ENCODE results near the gene TMEM214.

The TMEM214 gene

GRCh38 chr2:27038012-27038411 lies 5.2 kb downstream of the TMEM214 start:
- peaks cover 48% of the 10 kb centered on the region for H3K4me1 ChIP-seq
- H3K27ac ChIP-seq = no peak overlapping the region
- peaks cover 8% of the 10 kb centered on the region; the same call in 1 of the 2 replicates for H4K20me1 ChIP-seq
- H3K27me3 ChIP-seq = no peaks in the 10 kb centered on the region
- peaks cover 84% of the 10 kb centered on the region for H3K36me3 ChIP-seq
- no peak overlapping the region for H3K4me3 ChIP-seq
- no peak overlapping the region for H3K9ac ChIP-seq
- H3K4me2 ChIP-seq = no peak overlapping the region
- no peaks in the 10 kb centered on the region for H3K9me3 ChIP-seq
- TF ChIP-seq Cebpa-rat (IDR thresholded peaks at IDR 0.05) = no peak

- no peak overlapping the region for H3K9ac ChIP-seq
- TF ChIP-seq Cebpa-rat (IDR thresholded peaks at IDR 0.05) = no peak
- no peak overlapping the region for H3K4me3 ChIP-seq
- H3K4me2 ChIP-seq = no peak overlapping the region
- H3K36me3 ChIP-seq = peaks cover 88% of the 10 kb centered on the region
- peaks cover 8% of the 10 kb centered on the region; the same call in 1 of the 2 replicates for H4K20me1 ChIP-seq
- no peak overlapping the region for H3K27ac ChIP-seq
- H3K4me1 ChIP-seq = peaks cover 43% of the 10 kb centered on the region
- no peaks in the 10 kb centered on the region for H3K9me3 ChIP-seq
- H3K27me3 ChIP-seq = no peaks in the 10 kb centered on the region
Measured at GRCh38 chr2:27038631-27039339, 6.0 kb downstream of the TMEM214 start.

- H4K20me1 ChIP-seq = 0 out of 2 replicates have a peak, but pooled peaks cover 8% of the 10 kb centered on the region
- H3K4me1 ChIP-seq = peaks cover 36% of the 10 kb centered on the region
- H3K9me3 ChIP-seq = no peaks in the 10 kb centered on the region
- H3K4me3 ChIP-seq = no peak overlapping the region
- no peaks in the 10 kb centered on the region for H3K27me3 ChIP-seq
- H3K9ac ChIP-seq = no peak overlapping the region
- no peak for TF ChIP-seq Cebpa-rat (IDR thresholded peaks at IDR 0.05)
- no peak overlapping the region for H3K4me2 ChIP-seq
- peaks cover 88% of the 10 kb centered on the region for H3K36me3 ChIP-seq
- no peak overlapping the region for H3K27ac ChIP-seq
Measured at GRCh38 chr2:27039426-27039825, 6.7 kb downstream of the TMEM214 start.

GRCh38 chr2:27039871-27040270 lies 7.1 kb downstream of the TMEM214 start:
- Histone ChIP-seq H3K27me3 (no peaks in the 10 kb centered on the region), H3K36me3 (peaks cover 85% of the 10 kb centered on the region), H4K20me1 (0 out of 2 replicates have a peak, but pooled peaks cover 8% of the 10 kb centered on the region), H3K9ac (no peak overlapping the region), H3K4me2 (no peak overlapping the region), H3K9me3 (no peaks in the 10 kb centered on the region), H3K27ac (no peak overlapping the region), H3K4me1 (peaks cover 32% of the 10 kb centered on the region), H3K4me3 (no peak overlapping the region)
- TF ChIP-seq Cebpa-rat (IDR thresholded peaks at IDR 0.05) = no peak

GRCh38 chr2:27040282-27040681 lies 7.5 kb downstream of the TMEM214 start:
- Histone ChIP-seq H3K36me3 (peaks cover 80% of the 10 kb centered on the region), H3K9me3 (no peaks in the 10 kb centered on the region), H3K4me3 (no peak overlapping the region), H3K4me1 (peaks cover 32% of the 10 kb centered on the region), H3K4me2 (no peak overlapping the region), H3K27me3 (no peaks in the 10 kb centered on the region), H3K27ac (no peak overlapping the region), H3K9ac (no peak overlapping the region), H4K20me1 (0 out of 2 replicates have a peak, but pooled peaks cover 8% of the 10 kb centered on the region)
- TF ChIP-seq Cebpa-rat (IDR thresholded peaks at IDR 0.05) = no peak

- H3K9ac ChIP-seq = 0 out of 2 replicates have a peak overlapping the region, but pooled peaks have one; percentile 23
Measured at GRCh38 chr2:27041752-27042151, 9.0 kb downstream of the TMEM214 start.

GRCh38 chr2:27042159-27042661 lies 9.4 kb downstream of the TMEM214 start:
- 0 out of 2 replicates have a peak overlapping the region, but pooled peaks have one; percentile 23 for H3K9ac ChIP-seq
- peak overlapping the region; percentile 35; the same call in 1 of the 2 replicates for H3K4me2 ChIP-seq
- no peaks in the 10 kb centered on the region for H3K27me3 ChIP-seq
- H3K9me3 ChIP-seq = no peaks in the 10 kb centered on the region
- H4K20me1 ChIP-seq = 0 out of 2 replicates have a peak, but pooled peaks cover 8% of the 10 kb centered on the region
- H3K36me3 ChIP-seq = peaks cover 61% of the 10 kb centered on the region
- TF ChIP-seq Cebpa-rat (IDR thresholded peaks at IDR 0.05) = no peak
- no peak overlapping the region for H3K27ac ChIP-seq
- H3K4me1 ChIP-seq = peaks cover 25% of the 10 kb centered on the region
- H3K4me3 ChIP-seq = no peak overlapping the region

More at GRCh38 chr2:27041752-27042151, 9.0 kb downstream of the TMEM214 start:
- Histone ChIP-seq H3K27me3 (no peaks in the 10 kb centered on the region), H3K36me3 (peaks cover 66% of the 10 kb centered on the region), H3K27ac (no peak overlapping the region), H3K4me3 (no peak overlapping the region), H3K4me2 (peak overlapping the region; percentile 35; the same call in 1 of the 2 replicates), H4K20me1 (0 out of 2 replicates have a peak, but pooled peaks cover 8% of the 10 kb centered on the region), H3K9me3 (no peaks in the 10 kb centered on the region), H3K4me1 (peaks cover 28% of the 10 kb centered on the region)
- TF ChIP-seq Cebpa-rat (IDR thresholded peaks at IDR 0.05) = no peak

GRCh38 chr2:27042985-27043634 lies 10.3 kb downstream of the TMEM214 start:
- Histone ChIP-seq H3K27ac (no peak overlapping the region), H3K9ac (no peak overlapping the region), H4K20me1 (0 out of 2 replicates have a peak, but pooled peaks cover under 1% of the 10 kb centered on the region), H3K36me3 (peaks cover 52% of the 10 kb centered on the region), H3K4me1 (peaks cover 20% of the 10 kb centered on the region), H3K4me2 (no peak overlapping the region), H3K9me3 (no peaks in the 10 kb centered on the region), H3K4me3 (no peak overlapping the region), H3K27me3 (no peaks in the 10 kb centered on the region)
- TF ChIP-seq Cebpa-rat (IDR thresholded peaks at IDR 0.05) = no peak

- Histone ChIP-seq H3K4me1 (peaks cover 28% of the 10 kb centered on the region), H3K4me3 (peak overlapping the region; percentile 81), H3K36me3 (peaks cover 21% of the 10 kb centered on the region), H4K20me1 (no peaks in the 10 kb centered on the region), H3K27ac (peak overlapping the region; percentile 79), H3K9ac (peak overlapping the region; percentile 84), H3K4me2 (peak overlapping the region; percentile 94), H3K9me3 (no peaks in the 10 kb centered on the region), H3K27me3 (no peaks in the 10 kb centered on the region)
- no peak for TF ChIP-seq Cebpa-rat (IDR thresholded peaks at IDR 0.05)
Measured at GRCh38 chr2:27049422-27050280, 16.9 kb downstream of the TMEM214 start.
